Activated CD8-positive, alpha-beta memory T cell treated with anti-CD3 and anti-CD28 coated beads, Interleukin-2, amount 10 ng/mL, durations not matched to agents 7 days and 5 days (primary cell): Measurements from ENCODE around the gene DUSP8. TPM values are rescaled to one million over a fixed set of nuclear protein-coding genes. Genes with fewer than 3 reads are reported as not detected.

Experiments
- ATAC-seq: fragments of 150-1000 bp; cut with Tn5 transposase; one replicate; pipeline ENCODE4 v1.10.0; 2021; ENCODE audit warnings: moderate library complexity
- CTCF ChIA-PET: fragments of 350-600 bp; sonication (Branson Sonifier 250); formaldehyde crosslinking; loops from one replicate; lab custom pipeline; 2021; ENCODE audit warnings: antibody characterized with exemption; lab: Charles Lee
- DNase-seq: peaks from one replicate; pipeline ENCODE4 v3.0.0-alpha.2; 2020
- H3K27ac Mint-ChIP-seq: one replicate; pipeline ENCODE4 v1.8.0; 2021; ENCODE audit warnings: mild to moderate bottlenecking, mixed read lengths
- H3K27me3 Mint-ChIP-seq: one replicate; pipeline ENCODE4 v1.8.0; 2021; ENCODE audit warnings: mixed read lengths
- H3K36me3 Mint-ChIP-seq: one replicate; pipeline ENCODE4 v1.8.0; 2021; ENCODE audit warnings: mild to moderate bottlenecking, mixed read lengths
- H3K4me1 Mint-ChIP-seq: one replicate; pipeline ENCODE4 v1.8.0; 2021; ENCODE audit warnings: mixed read lengths
- H3K4me3 Mint-ChIP-seq: one replicate; pipeline ENCODE4 v1.8.0; 2021; ENCODE audit warnings: mild to moderate bottlenecking, moderate library complexity, mixed read lengths
- H3K9me3 Mint-ChIP-seq: one replicate; pipeline ENCODE4 v1.8.0; 2022; ENCODE audit warnings: low read depth, mixed read lengths
- total RNA-seq, 2 experiments: library from RNA; stranded (reverse); gene quantifications; one replicate each; pipeline ENCODE4 v1.2.3, GENCODE V29; 2021

DUSP8 gene
- total RNA-seq, 2 experiments from 2014 or later, result 0.50 to 1.1 TPM

GRCh38 chr11:1561266-1561665 is 10.8 kb downstream of the DUSP8 start:
- H3K36me3 Mint-ChIP-seq, result no peaks in the 10 kb centered on the region
- DNase-seq (no peak), ATAC-seq (no peak)
- H3K4me1 Mint-ChIP-seq, result no peaks in the 10 kb centered on the region
- CTCF ChIA-PET, result no interaction called here
- H3K27me3 Mint-ChIP-seq, result no peaks in the 10 kb centered on the region
- no peak overlapping the region for H3K4me3 Mint-ChIP-seq
- H3K27ac Mint-ChIP-seq, result no peak overlapping the region
- no peaks in the 10 kb centered on the region for H3K9me3 Mint-ChIP-seq

GRCh38 chr11:1560649-1561251 is 11.3 kb downstream of the DUSP8 start:
- no peaks in the 10 kb centered on the region for H3K36me3 Mint-ChIP-seq
- CTCF ChIA-PET, result interaction anchor here (1.1 kb wide), 1 partner anchor 14 kb away, joined by 5 read pairs; no protein-coding TSS in a partner anchor
- no peak overlapping the region for H3K27ac Mint-ChIP-seq
- H3K4me3 Mint-ChIP-seq, result no peak overlapping the region
- ATAC-seq, result no peak
- no peaks in the 10 kb centered on the region for H3K4me1 Mint-ChIP-seq
- no peaks in the 10 kb centered on the region for H3K9me3 Mint-ChIP-seq
- DNase-seq, result no peak
- no peaks in the 10 kb centered on the region for H3K27me3 Mint-ChIP-seq

- Mint-ChIP-seq H3K4me1 (no peaks in the 10 kb centered on the region), H3K36me3 (no peaks in the 10 kb centered on the region), H3K4me3 (no peak overlapping the region), H3K27ac (no peak overlapping the region), H3K9me3 (no peaks in the 10 kb centered on the region), H3K27me3 (no peaks in the 10 kb centered on the region)
- no peak for ATAC-seq
- CTCF ChIA-PET, result interaction anchor here (1.1 to 1.2 kb wide), 2 partner anchors 13 to 15 kb away, joined by 5 read pairs; no protein-coding TSS in a partner anchor
- DNase-seq, result no peak
These were observed 11.9 kb downstream of the DUSP8 start for GRCh38 chr11:1560002-1560648.

- Mint-ChIP-seq H3K27ac (no peak overlapping the region), H3K4me3 (no peak overlapping the region), H3K36me3 (no peaks in the 10 kb centered on the region), H3K27me3 (no peaks in the 10 kb centered on the region), H3K9me3 (no peaks in the 10 kb centered on the region), H3K4me1 (no peaks in the 10 kb centered on the region)
- DNase-seq (no peak), ATAC-seq (no peak)
- CTCF ChIA-PET, result interaction anchor here (0.9 to 1.2 kb wide), 2 partner anchors 12 to 13 kb away, joined by 3 to 5 read pairs; no protein-coding TSS in a partner anchor
These were observed 12.7 kb downstream of the DUSP8 start for GRCh38 chr11:1559111-1559951.

- H3K9me3 Mint-ChIP-seq, result no peaks in the 10 kb centered on the region
- ATAC-seq (no peak), DNase-seq (no peak)
- H3K27ac Mint-ChIP-seq, result no peak overlapping the region
- H3K36me3 Mint-ChIP-seq, result no peaks in the 10 kb centered on the region
- no peaks in the 10 kb centered on the region for H3K27me3 Mint-ChIP-seq
- H3K4me1 Mint-ChIP-seq, result no peaks in the 10 kb centered on the region
- CTCF ChIA-PET, result interaction anchor here (0.9 kb wide), 1 partner anchor 12 kb away, joined by 3 read pairs; no protein-coding TSS in a partner anchor
- no peak overlapping the region for H3K4me3 Mint-ChIP-seq
These were observed 13.3 kb downstream of the DUSP8 start for GRCh38 chr11:1558775-1559110.

GRCh38 chr11:1557904-1558774 is 13.9 kb downstream of the DUSP8 start:
- Mint-ChIP-seq H3K27me3 (no peaks in the 10 kb centered on the region), H3K36me3 (no peaks in the 10 kb centered on the region), H3K27ac (no peak overlapping the region), H3K4me1 (no peaks in the 10 kb centered on the region), H3K9me3 (no peaks in the 10 kb centered on the region), H3K4me3 (no peak overlapping the region)
- DNase-seq (no peak), ATAC-seq (no peak)
- CTCF ChIA-PET, result interaction anchor here (0.9 kb wide), 1 partner anchor 12 kb away, joined by 3 read pairs; no protein-coding TSS in a partner anchor

GRCh38 chr11:1557051-1557884 is 14.8 kb downstream of the DUSP8 start:
- CTCF ChIA-PET, result no interaction called here
- Mint-ChIP-seq H3K27ac (no peak overlapping the region), H3K36me3 (no peaks in the 10 kb centered on the region), H3K4me3 (no peak overlapping the region), H3K4me1 (no peaks in the 10 kb centered on the region), H3K27me3 (no peaks in the 10 kb centered on the region), H3K9me3 (no peaks in the 10 kb centered on the region)
- ATAC-seq (no peak), DNase-seq (no peak)

- DNase-seq, result no peak
- CTCF ChIA-PET, result interaction anchor here (1.0 to 1.3 kb wide), 3 partner anchors 10 to 18 kb away, joined by 3 to 6 read pairs (median 3); no protein-coding TSS in a partner anchor
- Mint-ChIP-seq H3K4me3 (no peak overlapping the region), H3K27ac (no peak overlapping the region), H3K9me3 (no peaks in the 10 kb centered on the region), H3K4me1 (no peaks in the 10 kb centered on the region), H3K27me3 (no peaks in the 10 kb centered on the region), H3K36me3 (no peaks in the 10 kb centered on the region)
- ATAC-seq, result no peak
These were observed 15.7 kb downstream of the DUSP8 start for GRCh38 chr11:1556278-1556902.

GRCh38 chr11:1555713-1556153 is 16.3 kb downstream of the DUSP8 start:
- Mint-ChIP-seq H3K36me3 (no peaks in the 10 kb centered on the region), H3K4me3 (no peak overlapping the region), H3K27ac (no peak overlapping the region), H3K4me1 (no peaks in the 10 kb centered on the region), H3K9me3 (no peaks in the 10 kb centered on the region), H3K27me3 (no peaks in the 10 kb centered on the region)
- CTCF ChIA-PET, result interaction anchor here (1.0 to 1.3 kb wide), 3 partner anchors 9 to 19 kb away, joined by 3 to 6 read pairs (median 3); no protein-coding TSS in a partner anchor
- DNase-seq (no peak), ATAC-seq (no peak)

- DNase-seq (no peak), ATAC-seq (no peak)
- CTCF ChIA-PET, result interaction anchor here (1.3 kb wide), 2 partner anchors 8 to 20 kb away, joined by 3 to 6 read pairs; no protein-coding TSS in a partner anchor
- Mint-ChIP-seq H3K4me3 (no peak overlapping the region), H3K36me3 (no peaks in the 10 kb centered on the region), H3K4me1 (no peaks in the 10 kb centered on the region), H3K27me3 (no peaks in the 10 kb centered on the region), H3K9me3 (no peaks in the 10 kb centered on the region), H3K27ac (no peak overlapping the region)
These were observed 16.9 kb downstream of the DUSP8 start for GRCh38 chr11:1554981-1555712.
